Suprapubic skin (tissue), 3 donors: ENCODE results near the gene PHF23.

ENCODE experiments used
- POLR2A ChIP-seq, 2 donors: fragments of 450-650 bp; IDR thresholded peaks; one replicate each; pipeline ENCODE4 v1.6.1; 2017; ENCODE audit warnings: antibody characterized with exemption in 2 of 2, mild to moderate bottlenecking in 2 of 2, moderate library complexity in 2 of 2
- TF ChIP-seq, protein P1 (sequence below), 2 donors: fragments of 200-600 bp in 1 of 2; fragments of 450-650 bp in 1 of 2; sonication (generic) in 1 of 2; IDR thresholded peaks; one replicate each; pipeline ENCODE4 v1.5.1; 2016 to 2019; ENCODE audit warnings: antibody characterized with exemption in 2 of 2, mild to moderate bottlenecking in 1 of 2, moderate library complexity in 1 of 2

DNA sequence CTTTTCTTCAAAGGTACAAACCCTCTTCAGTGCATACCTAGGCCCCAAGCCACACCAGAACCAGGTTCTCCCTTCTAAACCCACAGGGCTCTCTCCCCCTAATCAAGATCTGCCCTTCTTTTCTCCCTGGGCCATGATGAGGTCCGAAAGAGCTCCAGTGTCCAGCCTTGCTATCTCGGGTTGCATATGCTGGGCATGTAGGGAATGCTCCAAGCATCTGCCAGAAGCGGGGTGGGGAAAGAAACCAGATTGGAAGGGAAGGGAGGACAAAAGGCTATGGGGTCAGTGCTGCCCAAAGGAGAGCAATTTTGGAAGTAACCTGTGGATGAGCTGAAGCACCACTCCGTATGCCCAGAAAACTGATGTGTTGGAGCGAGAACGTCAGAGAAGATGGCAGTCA, 10.0 kb upstream of the PHF23 start:
- TF ChIP-seq, protein P1, sequence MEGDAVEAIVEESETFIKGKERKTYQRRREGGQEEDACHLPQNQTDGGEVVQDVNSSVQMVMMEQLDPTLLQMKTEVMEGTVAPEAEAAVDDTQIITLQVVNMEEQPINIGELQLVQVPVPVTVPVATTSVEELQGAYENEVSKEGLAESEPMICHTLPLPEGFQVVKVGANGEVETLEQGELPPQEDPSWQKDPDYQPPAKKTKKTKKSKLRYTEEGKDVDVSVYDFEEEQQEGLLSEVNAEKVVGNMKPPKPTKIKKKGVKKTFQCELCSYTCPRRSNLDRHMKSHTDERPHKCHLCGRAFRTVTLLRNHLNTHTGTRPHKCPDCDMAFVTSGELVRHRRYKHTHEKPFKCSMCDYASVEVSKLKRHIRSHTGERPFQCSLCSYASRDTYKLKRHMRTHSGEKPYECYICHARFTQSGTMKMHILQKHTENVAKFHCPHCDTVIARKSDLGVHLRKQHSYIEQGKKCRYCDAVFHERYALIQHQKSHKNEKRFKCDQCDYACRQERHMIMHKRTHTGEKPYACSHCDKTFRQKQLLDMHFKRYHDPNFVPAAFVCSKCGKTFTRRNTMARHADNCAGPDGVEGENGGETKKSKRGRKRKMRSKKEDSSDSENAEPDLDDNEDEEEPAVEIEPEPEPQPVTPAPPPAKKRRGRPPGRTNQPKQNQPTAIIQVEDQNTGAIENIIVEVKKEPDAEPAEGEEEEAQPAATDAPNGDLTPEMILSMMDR (IDR thresholded peaks at IDR 0.05) = no peak
- TF ChIP-seq POLR2A (IDR thresholded peaks at IDR 0.05) = no peak
